Right atrium auricular region (tissue), 2 donors: Measurements from ENCODE around the gene RIPPLY2. TPM values are rescaled to one million over a fixed set of nuclear protein-coding genes. Genes with fewer than 3 reads are reported as not detected.

Source experiments
- DNase-seq: peaks from one replicate; pipeline ENCODE4 v3.0.0-alpha.2; 2019; ENCODE audit warnings: low spot score
- H3K27ac ChIP-seq, 2 donors: fragments of 200-600 bp; sonication (generic); 1 replicate in 1 of 2; 2 replicates in 1 of 2; pipeline ENCODE4 v1.5.1; 2016 to 2019
- H3K27me3 ChIP-seq, 2 donors: fragments of 200-600 bp; sonication (generic); one replicate each; pipeline versions ENCODE4 v1.5.1 to v1.6.0; 2017 to 2019
- H3K36me3 ChIP-seq: fragments of 200-600 bp; sonication (generic); one replicate; pipeline ENCODE4 v1.5.1; 2016
- H3K4me1 ChIP-seq, 2 donors: fragments of 200-600 bp; sonication (generic); one replicate each; pipeline versions ENCODE4 v1.5.1 to v1.6.0; 2017 to 2019
- H3K4me3 ChIP-seq, 2 donors: fragments of 200-600 bp; sonication (generic); 1 replicate in 1 of 2; 2 replicates in 1 of 2; pipeline ENCODE4 v1.5.1; 2017 to 2019; ENCODE audit warnings: mild to moderate bottlenecking in 1 of 2, moderate library complexity in 1 of 2
- H3K9me3 ChIP-seq, 2 donors: fragments of 200-600 bp; sonication (generic); one replicate each; pipeline ENCODE4 v1.5.1; 2019
- CTCF ChIP-seq, 2 donors: fragments of 200-600 bp; sonication (generic); IDR thresholded peaks; one replicate each; pipeline ENCODE4 v1.5.1; 2019; ENCODE audit warnings: antibody characterized with exemption in 2 of 2
- total RNA-seq, 2 donors: library from RNA; depleted of rRNA; stranded (reverse); fragments of >200 nt; gene quantifications; one replicate each; pipeline ENCODE4 v1.1.0, GENCODE V29; 2016

Gene RIPPLY2
- total RNA-seq, 2 donors from 2014 or later, result not detected

- Histone ChIP-seq H3K27me3 (no peaks in the 10 kb centered on the region), H3K4me1 (no peaks in the 10 kb centered on the region), H3K4me3 (no peak overlapping the region), H3K9me3 (peaks cover 0 to 9% of the 10 kb centered on the region in 2 donors), H3K36me3 (no peaks in the 10 kb centered on the region), H3K27ac (no peak overlapping the region)
- no peak for TF ChIP-seq CTCF (IDR thresholded peaks at IDR 0.05)
- no peak for DNase-seq
These were observed 14.4 kb upstream of the RIPPLY2 start for GRCh38 chr6:83838727-83839126.

GRCh38 chr6:83844170-83844569 lies 9.0 kb upstream of the RIPPLY2 start:
- H3K27me3 ChIP-seq, result no peaks in the 10 kb centered on the region
- no peaks in the 10 kb centered on the region for H3K36me3 ChIP-seq
- no peak overlapping the region for H3K4me3 ChIP-seq
- DNase-seq, result no peak
- no peaks in the 10 kb centered on the region for H3K4me1 ChIP-seq
- peaks cover 0 to 9% of the 10 kb centered on the region in 2 donors for H3K9me3 ChIP-seq
- TF ChIP-seq CTCF (IDR thresholded peaks at IDR 0.05), result no peak
- H3K27ac ChIP-seq, result no peak overlapping the region

GRCh38 chr6:83846291-83846690 lies 6.9 kb upstream of the RIPPLY2 start:
- H3K36me3 ChIP-seq, result no peaks in the 10 kb centered on the region
- no peaks in the 10 kb centered on the region for H3K4me1 ChIP-seq
- no peak for TF ChIP-seq CTCF (IDR thresholded peaks at IDR 0.05)
- H3K27me3 ChIP-seq, result no peaks in the 10 kb centered on the region
- no peak overlapping the region for H3K4me3 ChIP-seq
- no peak overlapping the region for H3K27ac ChIP-seq
- H3K9me3 ChIP-seq, result peaks cover 0 to 5% of the 10 kb centered on the region in 2 donors
- DNase-seq, result no peak

GRCh38 chr6:83847179-83847578 lies 6.0 kb upstream of the RIPPLY2 start:
- Histone ChIP-seq H3K9me3 (no peaks in the 10 kb centered on the region), H3K27me3 (peaks cover 0 to 3% of the 10 kb centered on the region in 2 donors), H3K4me3 (no peak overlapping the region), H3K4me1 (no peaks in the 10 kb centered on the region), H3K36me3 (no peaks in the 10 kb centered on the region), H3K27ac (no peak overlapping the region)
- no peak for DNase-seq
- no peak for TF ChIP-seq CTCF (IDR thresholded peaks at IDR 0.05)

GRCh38 chr6:83849127-83849526 lies 4.0 kb upstream of the RIPPLY2 start:
- Histone ChIP-seq H3K27ac (no peak overlapping the region), H3K27me3 (peaks cover 4 to 7% of the 10 kb centered on the region in 2 donors), H3K4me1 (peaks cover 0 to 17% of the 10 kb centered on the region in 2 donors), H3K9me3 (no peaks in the 10 kb centered on the region), H3K4me3 (no peak overlapping the region), H3K36me3 (no peaks in the 10 kb centered on the region)
- TF ChIP-seq CTCF (IDR thresholded peaks at IDR 0.05), result no peak
- no peak for DNase-seq

- Histone ChIP-seq H3K4me1 (peaks cover 0 to 17% of the 10 kb centered on the region in 2 donors), H3K27me3 (peaks cover 4 to 7% of the 10 kb centered on the region in 2 donors), H3K36me3 (no peaks in the 10 kb centered on the region), H3K27ac (no peak overlapping the region), H3K9me3 (no peaks in the 10 kb centered on the region), H3K4me3 (no peak overlapping the region)
- no peak for TF ChIP-seq CTCF (IDR thresholded peaks at IDR 0.05)
- DNase-seq, result no peak
These were observed 3.5 kb upstream of the RIPPLY2 start for GRCh38 chr6:83849610-83850009.
